Measurements from ENCODE around the gene RINL.
A peak's percentile ranks its signal among the peaks of the same experiment; 100 is the strongest.

RINL gene

GRCh38 chr19:38913958-38914357 lies 35.9 kb upstream of the RINL start:
- H3K4me1 Mint-ChIP-seq = no peaks in the 10 kb centered on the region
- H3K4me3 Mint-ChIP-seq = no peak overlapping the region
- no peaks in the 10 kb centered on the region for H3K9me3 Mint-ChIP-seq
- DNase-seq = no peak
- peak overlapping the region; percentile 58 for H3K27ac Mint-ChIP-seq
- H3K27me3 Mint-ChIP-seq (ENCODE audit: low read depth, poor library complexity) = no peaks in the 10 kb centered on the region
- TF ChIP-seq CTCF (IDR thresholded peaks at IDR 0.05) = no peak
- peaks cover 5% of the 10 kb centered on the region for H3K36me3 Mint-ChIP-seq (ENCODE audit: low read depth)

GRCh38 chr19:38912600-38913514 lies 34.8 kb upstream of the RINL start:
- Mint-ChIP-seq H3K27ac (no peak overlapping the region), H3K4me1 (no peaks in the 10 kb centered on the region), H3K9me3 (no peaks in the 10 kb centered on the region), H3K36me3 (ENCODE audit: low read depth) (peaks cover 7% of the 10 kb centered on the region), H3K4me3 (no peak overlapping the region), H3K27me3 (ENCODE audit: low read depth, poor library complexity) (no peaks in the 10 kb centered on the region)
- TF ChIP-seq CTCF (IDR thresholded peaks at IDR 0.05) = no peak
- no peak for DNase-seq

GRCh38 chr19:38911388-38912001 lies 33.4 kb upstream of the RINL start:
- Mint-ChIP-seq H3K36me3 (ENCODE audit: low read depth) (peaks cover 14% of the 10 kb centered on the region), H3K27me3 (ENCODE audit: low read depth, poor library complexity) (peaks cover 3% of the 10 kb centered on the region), H3K4me1 (no peaks in the 10 kb centered on the region), H3K9me3 (no peaks in the 10 kb centered on the region), H3K27ac (no peak overlapping the region), H3K4me3 (no peak overlapping the region)
- TF ChIP-seq CTCF (IDR thresholded peaks at IDR 0.05) = no peak
- DNase-seq = no peak

- Mint-ChIP-seq H3K4me1 (no peaks in the 10 kb centered on the region), H3K4me3 (no peak overlapping the region), H3K9me3 (no peaks in the 10 kb centered on the region), H3K27ac (no peak overlapping the region), H3K27me3 (ENCODE audit: low read depth, poor library complexity) (peaks cover 3% of the 10 kb centered on the region), H3K36me3 (ENCODE audit: low read depth) (peaks cover 18% of the 10 kb centered on the region)
- TF ChIP-seq CTCF (IDR thresholded peaks at IDR 0.05) = no peak
- DNase-seq = no peak
These were observed 32.4 kb upstream of the RINL start for GRCh38 chr19:38910488-38910887.

GRCh38 chr19:38908911-38909310 lies 30.8 kb upstream of the RINL start:
- DNase-seq = no peak
- Mint-ChIP-seq H3K36me3 (ENCODE audit: low read depth) (peaks cover 29% of the 10 kb centered on the region), H3K9me3 (peaks cover 5% of the 10 kb centered on the region), H3K27me3 (ENCODE audit: low read depth, poor library complexity) (peaks cover 3% of the 10 kb centered on the region), H3K27ac (peak overlapping the region; percentile 75), H3K4me3 (no peak overlapping the region), H3K4me1 (peaks cover 8% of the 10 kb centered on the region)
- TF ChIP-seq CTCF (IDR thresholded peaks at IDR 0.05) = no peak
